GM21390 (cell line): Measurements from ENCODE around the gene NCMAP.
"Not testable (repeated sequence)": the region's sequence is repeated elsewhere in the genome, so short reads cannot be mapped to it uniquely, and the experiment has no call there.

Experiments used
- ATAC-seq: cut with Tn5 transposase; IDR thresholded peaks from one replicate; pipeline ENCODE4 v1.9.1; 2021; ENCODE audit not compliant: unreplicated experiment

Gene NCMAP, protein sequence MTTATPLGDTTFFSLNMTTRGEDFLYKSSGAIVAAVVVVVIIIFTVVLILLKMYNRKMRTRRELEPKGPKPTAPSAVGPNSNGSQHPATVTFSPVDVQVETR

DNA sequence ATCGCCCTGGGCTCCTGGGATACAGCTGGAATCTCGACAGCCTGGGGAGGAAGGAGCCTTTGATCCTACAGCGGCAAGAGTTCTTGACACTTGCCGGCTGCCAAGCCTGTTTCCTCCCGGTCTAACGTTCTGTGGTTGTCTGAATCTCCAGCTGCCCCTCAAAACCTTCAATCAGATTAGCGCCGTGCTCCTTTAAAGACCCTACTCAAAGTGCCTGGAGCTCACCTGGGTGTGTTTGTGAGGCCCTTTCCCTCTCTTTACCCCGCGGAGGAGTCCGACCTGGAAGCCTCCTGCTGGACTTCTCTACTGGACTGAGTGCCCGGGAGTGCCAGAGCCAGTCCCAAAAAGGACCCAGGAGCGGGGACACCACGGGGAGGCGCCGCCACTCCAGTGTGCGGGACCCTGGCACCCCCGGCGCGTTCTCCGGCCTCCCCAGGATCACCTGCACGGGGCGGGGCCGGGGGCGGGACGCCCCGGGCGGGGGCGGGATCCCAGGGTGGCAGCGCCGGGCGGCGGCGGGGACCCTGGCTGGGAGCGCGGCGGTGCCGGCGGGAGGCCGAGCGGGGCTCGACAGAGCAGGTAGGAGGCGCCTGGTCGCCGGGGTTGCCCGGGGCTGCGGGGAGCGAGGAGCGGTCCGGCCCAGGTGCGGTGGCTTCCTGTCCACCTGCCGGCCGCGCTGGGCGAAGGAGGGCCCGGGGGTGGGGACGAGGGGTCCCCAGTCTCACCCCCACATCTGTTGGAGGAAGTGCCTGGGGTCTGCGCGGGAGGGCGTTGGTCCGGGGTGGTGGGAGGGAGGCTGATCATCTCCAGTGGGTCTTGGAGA is at the start of gene NCMAP:
TSS of gene NCMAP (plus strand) at position 497 of the 823 bp plus-strand sequence. CDS start 39,344 bp downstream, outside the sequence.
- ATAC-seq, result no peak

DNA sequence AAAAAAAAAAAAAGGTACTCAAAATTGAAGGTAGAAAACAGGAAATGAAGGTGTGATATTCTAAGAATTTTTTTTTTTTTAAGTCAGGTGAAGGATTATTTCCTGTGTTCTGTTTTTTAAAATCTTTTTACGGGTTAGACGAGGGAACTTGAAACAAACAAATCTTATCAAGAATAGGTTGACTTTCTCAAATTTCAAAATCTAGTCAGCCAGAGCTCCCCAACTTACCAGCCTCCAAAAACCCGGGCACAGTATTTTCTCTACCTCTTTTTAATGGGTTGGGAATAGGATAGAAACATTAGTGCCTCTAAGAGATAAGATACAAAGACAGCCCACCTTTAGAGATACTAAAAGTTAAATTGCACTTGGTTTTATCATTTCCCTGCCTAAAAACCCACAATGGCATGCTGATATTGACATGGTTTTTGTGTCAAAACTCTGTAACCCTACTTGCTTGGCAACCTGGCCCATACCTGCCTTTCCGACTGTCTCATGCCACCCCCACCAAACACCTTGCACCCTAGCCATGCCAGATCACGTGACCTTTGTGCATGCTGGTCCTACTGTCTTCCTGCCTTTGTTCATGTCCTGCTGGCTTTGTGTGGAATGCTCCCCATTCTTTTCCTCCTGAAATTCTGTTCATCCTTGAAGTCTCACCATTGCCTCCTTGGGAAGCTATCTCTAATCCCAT is 49.1 kb upstream of the NCMAP start:
- ATAC-seq, result no peak

DNA sequence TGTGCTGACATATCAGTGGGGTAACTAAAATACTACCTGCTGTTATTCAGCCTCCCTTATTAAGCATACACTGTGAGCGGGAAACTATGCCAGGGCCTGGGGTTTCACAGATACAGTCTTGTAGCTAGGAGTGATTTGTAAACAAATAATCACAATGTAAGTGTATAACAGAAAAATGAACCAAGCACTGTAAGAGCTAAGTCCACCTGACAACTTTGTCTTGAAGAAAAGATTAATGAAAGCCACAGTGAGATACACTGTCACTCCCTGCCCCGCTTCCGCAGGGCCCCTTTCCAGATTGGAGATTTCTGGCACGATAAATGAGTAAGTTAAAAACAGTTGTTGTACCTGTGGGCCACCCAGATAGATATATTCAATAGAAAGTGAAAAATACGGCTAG is 48.5 kb upstream of the NCMAP start:
- ATAC-seq, result no peak

DNA sequence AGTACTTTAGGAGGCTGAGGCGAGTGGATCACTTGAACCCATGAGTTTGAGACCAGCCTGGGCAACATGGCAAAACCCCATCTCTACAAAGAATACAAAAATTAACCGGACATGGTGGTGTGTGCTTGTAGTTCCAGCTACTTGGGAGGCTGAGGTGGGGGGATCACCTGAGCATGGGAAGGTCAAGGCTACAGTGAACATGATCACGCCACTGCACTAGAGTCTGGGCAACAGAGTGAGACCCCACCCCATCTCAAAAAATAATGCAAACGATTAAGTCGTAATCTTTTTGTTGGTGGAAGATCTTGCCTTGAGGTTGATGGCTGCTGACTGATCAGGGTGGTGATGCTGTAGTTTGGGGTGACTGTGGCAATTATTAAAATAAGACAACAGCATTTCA is 47.0 kb upstream of the NCMAP start:
- no peak for ATAC-seq

DNA sequence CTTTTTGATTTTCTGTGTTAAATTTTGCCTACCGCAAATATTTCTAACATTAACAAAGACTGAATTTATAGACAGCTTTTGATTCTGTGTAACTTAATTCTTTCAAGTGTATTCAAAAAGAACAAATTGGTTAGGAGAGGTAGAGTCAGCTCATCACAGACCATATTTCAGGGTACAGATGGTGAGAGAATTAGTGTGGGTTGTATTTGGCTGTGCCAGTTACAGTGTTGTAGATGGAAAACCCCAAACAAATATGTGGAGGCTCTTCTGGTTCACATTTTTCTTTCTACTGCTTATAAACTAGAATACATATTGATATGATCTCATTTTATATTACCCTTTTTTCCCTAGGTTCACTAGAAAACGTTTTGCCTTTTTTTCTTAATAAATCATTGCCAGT is 42.2 kb upstream of the NCMAP start:
- ATAC-seq, result no peak

DNA sequence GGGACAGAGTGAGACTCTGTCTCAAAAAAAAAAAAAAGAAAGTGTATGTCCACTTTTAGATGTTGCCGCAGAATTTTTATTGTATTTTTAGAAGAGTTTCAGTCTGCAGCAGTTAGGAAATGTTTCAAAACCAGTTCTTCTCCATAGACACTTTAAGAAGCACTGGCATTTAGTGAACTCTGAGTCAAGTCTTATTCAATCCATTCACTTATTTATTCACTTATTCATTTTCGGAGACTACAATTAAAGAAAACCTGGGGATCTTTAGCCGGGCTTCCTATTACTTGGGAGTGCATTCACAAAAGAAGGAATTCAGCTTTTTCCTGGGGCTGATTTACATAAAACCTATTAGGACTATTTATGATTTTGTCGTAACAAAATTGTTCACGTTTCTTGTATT is 40.9 kb upstream of the NCMAP start:
- ATAC-seq, result no peak

DNA sequence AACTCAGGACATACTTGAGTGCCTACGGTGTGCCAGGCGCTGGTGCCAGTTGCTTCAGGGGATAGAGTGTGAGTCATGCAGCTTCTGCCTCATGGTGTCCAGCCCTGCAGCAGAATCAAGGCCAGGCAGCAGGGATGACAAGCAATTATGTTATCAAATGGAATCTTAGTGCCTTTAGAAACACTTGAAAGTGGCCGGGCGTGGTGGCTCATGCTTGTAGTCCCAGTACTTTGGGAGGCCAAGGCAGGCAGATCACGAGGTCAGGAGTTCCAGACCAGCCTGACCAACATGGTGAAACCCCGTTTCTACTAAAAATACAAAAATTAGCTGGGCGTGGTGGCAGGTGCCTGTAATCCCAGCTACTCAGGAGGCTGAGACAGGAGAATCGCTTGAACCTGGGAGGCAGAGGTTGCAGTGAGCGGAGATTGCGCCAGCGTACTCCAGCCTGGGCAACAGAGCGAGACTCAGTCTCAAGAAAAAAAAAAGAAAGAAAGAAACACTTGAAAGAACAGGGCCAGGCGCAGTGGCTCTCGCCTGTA is 40.1 kb upstream of the NCMAP start:
- ATAC-seq, result not testable (repeated sequence)

DNA sequence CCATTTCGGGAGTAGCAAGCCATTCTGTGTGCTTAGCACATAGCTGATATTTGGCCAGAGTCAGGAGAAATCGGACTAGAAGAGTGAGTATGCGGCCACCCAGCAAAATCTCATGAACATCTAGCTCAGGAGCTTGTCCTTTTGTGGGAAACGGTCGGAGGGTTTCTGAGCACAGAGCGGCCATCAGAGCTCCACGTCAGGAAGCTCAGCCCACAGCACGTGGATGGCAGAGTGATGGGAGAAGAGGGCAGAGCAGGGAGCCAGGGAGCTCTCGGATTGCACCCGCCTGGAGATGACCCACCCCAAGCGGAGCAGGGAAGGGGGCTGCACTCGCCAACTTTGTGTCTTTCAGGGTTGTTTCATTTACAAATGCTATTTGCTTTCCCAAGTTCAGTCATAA is 39.4 kb upstream of the NCMAP start:
- no peak for ATAC-seq

DNA sequence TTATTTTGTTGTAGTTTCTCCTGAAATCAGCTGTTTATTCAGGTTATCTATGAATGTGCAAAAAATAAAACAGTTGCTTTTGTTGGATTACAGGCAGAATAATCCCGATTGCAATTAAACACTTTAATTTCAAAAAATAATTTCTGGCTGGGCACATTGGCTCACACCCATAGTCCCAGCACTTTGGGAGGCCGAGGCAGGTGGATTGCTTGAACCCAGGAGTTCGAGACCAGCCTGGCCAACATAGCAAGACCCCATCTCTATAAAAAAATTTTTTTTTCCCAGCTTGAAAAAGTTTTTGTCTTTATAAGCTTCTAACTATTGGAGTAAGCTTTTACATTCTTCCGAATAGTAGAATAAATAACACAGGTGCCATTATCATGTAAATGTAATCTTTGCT is 38.0 kb upstream of the NCMAP start:
- no peak for ATAC-seq

DNA sequence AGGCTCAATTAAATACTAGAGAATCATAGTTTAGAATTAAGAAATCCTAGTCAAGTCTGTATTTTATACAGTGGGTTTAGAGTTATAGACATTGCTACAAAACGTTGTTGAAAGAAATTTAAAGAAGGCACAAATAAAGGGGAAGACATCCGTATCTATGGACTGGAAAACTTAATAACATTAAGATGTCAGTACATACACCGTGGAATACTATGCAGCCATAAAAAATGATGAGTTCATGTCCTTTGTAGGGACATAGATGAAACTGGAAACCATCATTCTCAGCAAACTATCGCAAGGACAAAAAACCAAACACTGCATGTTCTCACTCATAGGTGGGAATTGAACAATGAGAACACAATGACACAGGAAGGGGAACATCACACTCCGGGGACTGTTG is 35.6 kb upstream of the NCMAP start:
- ATAC-seq, result not testable (repeated sequence)

DNA sequence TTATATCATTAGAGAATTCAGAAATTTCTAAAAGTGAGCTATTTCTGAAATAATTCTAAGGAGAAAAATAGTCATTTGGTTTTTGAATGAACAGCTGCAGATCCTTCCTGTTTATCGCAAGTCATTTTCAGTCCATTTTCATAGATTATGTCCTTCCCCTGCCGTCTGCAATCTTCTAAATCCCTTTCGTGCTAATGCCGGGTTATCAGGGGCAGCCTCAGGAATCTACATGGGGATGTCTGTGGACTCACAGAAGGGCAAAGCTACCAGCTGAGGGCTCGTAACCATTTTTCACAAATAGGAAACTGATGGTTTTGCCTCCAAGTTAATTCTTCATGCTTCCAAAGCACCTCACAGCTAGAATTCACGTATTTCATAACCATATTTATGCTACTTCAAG is 30.3 kb upstream of the NCMAP start:
- no peak for ATAC-seq

DNA sequence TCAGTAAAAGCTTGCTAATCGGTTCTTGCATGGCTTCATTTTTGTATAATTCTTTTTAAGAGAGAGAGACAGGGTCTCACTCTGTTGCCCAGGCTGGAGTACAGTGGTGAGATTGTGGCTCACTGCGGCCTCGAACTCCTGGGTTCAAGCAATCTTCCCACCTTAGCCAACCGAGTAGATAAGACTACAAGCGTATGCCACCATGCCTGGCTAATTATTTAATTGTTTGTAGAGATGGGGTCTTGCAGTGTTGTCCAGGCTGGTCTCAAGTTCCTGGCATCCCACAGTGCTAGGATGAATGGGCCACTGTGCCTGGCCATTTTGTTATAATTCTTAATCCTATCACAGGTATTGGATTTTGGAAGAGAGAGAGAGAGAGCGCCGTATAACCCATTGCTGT is 29.8 kb upstream of the NCMAP start:
- no peak for ATAC-seq

DNA sequence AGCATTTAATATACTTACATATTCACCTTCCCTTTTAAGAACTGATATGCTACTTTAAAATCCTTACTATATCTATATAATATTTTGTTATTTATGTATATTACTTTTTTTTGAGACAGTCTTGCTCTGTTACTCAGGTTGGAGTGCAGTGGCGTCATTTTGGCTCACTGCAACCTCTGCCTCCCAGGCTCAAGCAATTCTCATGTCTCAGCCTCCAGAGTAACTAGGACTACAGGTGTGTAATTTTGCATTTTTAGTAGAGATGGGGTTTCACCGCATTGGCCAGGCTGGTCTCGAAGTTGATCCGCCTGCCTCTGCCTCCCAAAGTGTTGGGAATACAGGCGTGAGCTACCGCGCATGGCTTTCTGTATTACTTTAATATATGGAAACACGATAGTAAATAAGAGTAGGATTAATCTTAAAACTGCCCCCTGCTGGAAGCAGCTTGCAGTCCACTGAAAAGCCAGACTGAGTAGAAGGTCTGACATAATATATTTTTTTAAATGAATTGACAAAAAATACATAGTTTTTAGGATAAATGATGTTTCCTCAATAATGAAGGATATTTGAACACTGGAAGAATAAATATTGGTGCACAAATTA is 28.8 kb upstream of the NCMAP start:
- no peak for ATAC-seq

DNA sequence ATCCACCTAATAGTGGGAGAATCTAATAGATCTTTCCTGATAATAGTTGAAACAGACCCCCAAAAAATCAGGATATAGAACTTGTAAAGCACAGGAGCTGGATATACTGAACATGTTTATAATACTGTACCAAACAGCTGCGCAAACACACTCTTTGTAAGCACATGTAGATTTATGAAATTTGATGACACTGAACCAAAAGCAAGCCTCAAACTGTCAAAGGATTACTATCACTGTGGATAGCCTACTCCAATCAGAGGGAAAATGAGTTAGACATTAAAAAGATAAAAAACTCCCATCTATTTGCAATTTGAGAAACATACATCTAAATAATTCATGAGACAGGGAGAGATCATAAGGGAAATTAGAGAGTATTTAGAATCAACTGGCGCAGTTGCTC is 27.1 kb upstream of the NCMAP start:
- ATAC-seq, result no peak

DNA sequence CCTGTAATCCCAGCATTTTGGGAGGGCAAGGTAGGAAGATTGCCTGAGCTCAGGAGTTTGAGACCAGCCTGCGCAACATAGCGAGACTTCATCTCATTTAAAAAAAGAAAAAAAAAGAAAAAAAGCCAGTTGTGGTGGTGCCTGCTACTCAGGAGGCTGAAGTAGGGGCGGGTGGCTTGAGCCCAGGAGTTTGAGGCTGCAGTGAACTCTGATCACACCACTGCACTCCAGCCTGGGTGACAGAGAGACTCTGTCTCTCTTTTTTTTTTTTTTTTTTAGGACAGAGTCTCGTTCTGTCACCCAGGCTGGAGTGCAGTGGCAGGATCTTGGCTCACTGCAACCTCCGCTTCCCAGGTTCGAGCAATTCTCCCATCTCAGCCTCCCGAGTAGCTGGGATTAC is 26.6 kb upstream of the NCMAP start:
- ATAC-seq, result not testable (repeated sequence)

DNA sequence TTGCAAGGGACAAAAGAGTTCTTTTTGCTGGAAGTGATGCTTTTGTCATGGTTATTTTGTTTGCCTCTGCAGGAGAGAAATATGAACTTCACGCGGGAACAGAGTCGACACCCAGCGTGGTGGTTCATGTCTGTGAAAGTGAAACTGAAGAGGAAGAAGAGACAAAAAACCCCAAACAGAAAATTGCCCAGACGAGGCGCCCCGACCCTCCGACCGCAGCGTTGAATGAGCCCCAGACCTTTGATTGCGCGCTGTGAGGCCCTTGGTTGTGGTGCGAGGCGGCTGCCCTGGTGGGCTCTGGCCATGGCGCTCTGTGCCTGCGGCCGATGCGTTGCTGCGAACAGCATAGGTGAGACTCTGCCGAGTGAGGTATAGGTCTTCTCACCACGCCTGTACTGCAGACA is 20.9 kb upstream of the NCMAP start:
- ATAC-seq, result peak; percentile 48

DNA sequence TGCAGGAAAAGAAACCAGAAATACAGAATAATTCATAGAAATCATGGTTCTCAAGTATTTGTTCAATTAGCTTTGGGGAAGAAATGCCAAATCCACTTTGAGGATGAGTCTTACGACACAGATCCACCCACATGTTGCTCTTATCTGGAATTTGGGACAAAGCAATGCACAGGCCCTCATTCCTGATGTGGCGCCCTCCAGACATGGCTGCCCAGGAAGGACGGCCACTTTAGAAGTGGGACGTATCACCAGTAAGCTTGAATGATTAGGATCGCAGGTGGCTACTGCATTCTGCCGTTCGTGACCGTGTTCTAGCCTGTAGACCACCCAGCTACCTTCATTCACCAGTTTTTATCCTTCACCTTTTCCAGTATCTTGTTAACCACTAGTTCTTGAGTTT is 20.1 kb upstream of the NCMAP start:
- ATAC-seq, result no peak

DNA sequence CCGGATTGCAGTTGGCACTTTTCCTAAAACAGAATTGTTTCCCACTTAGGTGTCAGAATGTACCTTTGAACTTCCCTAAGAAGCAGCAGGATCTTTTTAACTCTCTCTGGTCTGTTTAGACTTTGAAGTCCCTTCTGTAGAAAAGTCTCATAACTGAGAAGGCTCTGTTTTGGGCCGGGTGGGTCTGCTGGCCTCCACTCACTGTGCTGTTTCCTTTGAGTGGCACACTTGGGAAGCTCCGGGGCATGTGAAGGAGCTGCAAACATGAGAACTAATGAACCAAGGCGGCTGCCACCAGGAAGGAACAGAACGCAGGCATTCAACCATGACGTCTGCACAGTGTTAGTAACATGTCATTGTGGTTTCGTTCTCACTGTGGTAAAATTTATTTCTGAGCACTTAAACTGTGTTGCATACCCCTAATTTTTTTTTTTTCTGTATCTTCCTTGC is 19.5 kb upstream of the NCMAP start:
- ATAC-seq, result peak; percentile 61

DNA sequence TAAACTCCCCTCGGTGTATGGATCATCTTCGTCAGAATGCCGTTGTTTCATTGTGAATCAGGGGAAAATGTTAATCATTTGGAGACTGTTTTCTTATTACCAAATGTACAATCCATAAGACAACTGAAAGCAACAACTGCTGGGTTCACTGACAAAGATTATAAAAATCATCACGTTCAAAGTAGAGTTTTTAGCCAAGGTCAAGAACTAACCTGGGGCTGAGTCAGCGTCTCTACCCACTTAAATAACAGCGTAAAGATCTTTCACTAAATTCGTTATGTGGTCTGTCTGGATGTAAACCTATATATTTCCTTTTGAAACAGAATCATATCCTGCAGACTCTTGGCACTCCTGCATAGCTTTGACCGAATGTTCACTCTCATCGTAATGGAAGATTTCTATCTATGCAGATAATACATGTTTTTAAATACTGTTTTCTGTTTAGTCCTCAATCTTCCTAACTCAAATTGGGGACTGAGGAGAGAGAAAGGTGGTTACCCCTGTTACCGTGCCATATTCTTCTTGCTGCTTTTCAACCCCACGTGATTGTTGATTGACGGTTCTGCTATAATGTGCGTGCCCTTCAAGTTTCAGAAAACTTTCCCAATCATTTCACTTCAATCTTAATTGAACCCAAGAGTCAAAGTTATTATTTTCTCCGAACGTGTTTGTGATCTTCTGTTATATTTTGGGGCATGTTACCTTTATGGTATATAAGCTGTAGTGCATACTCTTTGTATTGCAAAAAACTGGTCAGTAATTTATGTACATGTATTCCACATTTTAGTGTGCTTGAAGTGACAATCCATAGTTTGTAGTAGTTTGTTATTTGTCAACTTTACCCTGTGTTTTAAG is 15.6 kb upstream of the NCMAP start:
- ATAC-seq, result no peak

DNA sequence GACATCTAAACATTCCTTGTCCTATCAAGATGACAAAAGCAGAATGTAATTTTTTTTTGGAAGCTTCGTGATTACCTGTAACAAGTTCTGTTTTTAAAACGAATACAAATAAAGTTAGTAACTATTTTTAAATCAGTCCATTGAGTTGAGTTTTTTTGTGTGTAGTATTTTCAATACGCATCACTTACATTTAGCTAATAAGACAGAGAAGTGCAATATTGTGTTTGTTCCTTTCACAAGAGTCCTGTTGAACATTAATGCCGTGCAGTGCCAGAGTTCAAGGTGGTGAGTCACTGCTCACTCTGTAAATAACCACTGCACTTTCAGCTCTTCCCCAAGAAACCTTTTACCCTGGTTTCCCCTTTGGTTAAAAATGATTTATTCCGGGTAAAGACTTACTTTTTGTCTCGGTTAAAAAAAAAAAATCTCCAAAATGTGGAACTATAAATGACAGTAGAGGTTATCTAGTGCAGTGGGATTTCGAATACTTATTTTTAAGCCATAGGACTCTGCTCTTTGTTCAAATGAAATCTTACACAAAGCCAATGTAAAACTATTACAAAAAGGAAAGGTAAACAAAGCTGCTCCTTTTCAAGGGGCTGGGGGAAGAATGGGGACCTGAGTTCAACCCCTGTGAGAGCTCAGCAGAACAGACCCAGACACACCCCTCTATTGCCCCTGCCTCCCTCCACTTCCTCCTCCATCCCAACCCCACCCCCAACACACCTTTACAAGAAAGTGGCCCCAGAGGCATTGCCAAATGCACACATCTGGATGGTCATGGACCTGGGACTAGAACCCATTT is 14.8 kb upstream of the NCMAP start:
- no peak for ATAC-seq
